Activated CD8-positive, alpha-beta memory T cell treated with anti-CD3 and anti-CD28 coated beads, Interleukin-2, amount 50 U/mL, for 1 hour (primary cell): Measurements from ENCODE around the gene GNG7.
"Not testable (repeated sequence)": the region's sequence is repeated elsewhere in the genome, so short reads cannot be mapped to it uniquely, and the experiment has no call there.

Experiments
- DNase-seq: peaks from one replicate; pipeline ENCODE4 v3.0.0-alpha.2; 2020; ENCODE audit errors: extremely low read depth

The GNG7 gene

DNA sequence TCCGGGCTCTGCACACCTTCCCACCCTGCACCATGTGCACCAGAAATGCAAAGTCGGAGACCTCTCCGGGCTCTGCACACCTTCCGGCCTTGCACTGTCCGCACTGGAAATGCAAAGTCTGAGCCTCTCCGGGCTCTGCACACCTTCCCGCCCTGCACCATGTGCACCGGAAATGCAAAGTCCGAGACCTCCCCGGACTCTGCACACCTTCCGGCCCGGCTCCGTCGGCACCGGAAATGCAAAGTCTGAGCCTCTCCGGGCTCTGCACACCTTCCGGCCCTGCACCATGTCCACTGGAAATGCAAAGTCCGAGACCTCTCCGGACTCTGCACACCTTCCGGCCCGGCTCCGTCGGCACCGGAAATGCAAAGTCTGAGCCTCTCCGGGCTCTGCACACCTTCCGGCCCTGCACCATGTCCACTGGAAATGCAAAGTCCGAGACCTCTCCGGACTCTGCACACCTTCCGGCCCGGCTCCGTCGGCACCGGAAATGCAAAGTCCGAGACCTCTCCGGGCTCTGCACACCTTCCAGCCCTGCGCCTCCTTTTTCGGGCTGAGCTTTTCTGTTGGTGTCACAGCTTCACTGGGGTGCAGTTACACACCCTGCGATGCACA, 59.3 kb downstream of the GNG7 start:
- DNase-seq, result not testable (repeated sequence)

DNA sequence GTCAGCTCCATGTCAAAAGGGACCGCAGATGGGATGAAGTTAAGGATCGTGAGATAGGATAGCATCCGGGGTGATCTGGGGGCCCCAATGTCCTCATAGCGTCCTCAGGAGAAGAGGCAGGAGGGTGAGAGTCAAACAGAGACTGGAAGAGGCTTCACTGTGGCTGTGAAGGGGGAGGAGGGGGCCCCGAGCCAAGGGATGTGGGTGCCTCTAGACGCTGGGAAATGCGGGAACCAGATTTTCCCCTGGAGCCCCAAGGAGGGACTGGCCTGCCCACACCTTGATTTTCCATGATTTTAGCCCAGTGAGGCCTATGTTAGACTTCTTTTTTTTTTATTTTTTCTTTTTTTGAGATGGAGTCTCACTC, 61.2 kb downstream of the GNG7 start:
- no peak for DNase-seq

DNA sequence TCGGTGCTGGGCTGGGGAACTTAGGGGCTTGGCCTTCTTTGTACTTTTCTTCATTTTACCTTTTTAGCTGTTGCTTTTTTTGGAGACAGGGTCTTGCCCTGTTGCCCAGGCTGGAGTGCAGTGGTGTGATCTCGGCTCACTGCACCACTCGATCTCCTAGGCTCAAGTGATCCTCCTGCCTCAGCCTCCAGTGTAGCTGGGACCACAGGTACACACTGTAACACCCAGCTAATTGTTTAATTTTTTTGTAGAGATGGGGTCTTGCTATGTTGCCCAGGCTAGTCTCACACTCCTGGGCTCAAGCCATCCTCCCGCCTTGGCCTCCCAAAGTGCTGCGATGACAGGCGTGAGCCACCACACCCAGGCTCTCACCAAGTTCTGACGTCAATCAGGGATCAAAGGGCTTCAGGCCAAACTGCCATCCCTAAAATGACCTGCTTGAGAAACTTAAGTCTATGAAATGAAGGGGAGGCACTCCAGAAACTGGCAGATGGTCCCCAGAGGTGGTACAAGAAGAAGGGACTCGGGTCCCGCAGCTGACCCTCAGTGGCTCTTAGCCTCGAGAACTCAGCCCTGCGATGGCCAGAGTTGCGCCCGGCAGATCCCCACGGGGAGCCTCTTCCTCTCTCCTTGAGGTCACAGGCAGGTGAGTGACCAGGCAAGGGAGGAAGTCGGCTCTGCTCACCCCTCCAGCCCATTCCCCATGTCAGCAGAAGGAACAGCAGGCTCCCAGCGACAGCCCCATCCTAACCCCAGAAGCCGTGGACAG, 61.7 kb downstream of the GNG7 start:
- no peak for DNase-seq

DNA sequence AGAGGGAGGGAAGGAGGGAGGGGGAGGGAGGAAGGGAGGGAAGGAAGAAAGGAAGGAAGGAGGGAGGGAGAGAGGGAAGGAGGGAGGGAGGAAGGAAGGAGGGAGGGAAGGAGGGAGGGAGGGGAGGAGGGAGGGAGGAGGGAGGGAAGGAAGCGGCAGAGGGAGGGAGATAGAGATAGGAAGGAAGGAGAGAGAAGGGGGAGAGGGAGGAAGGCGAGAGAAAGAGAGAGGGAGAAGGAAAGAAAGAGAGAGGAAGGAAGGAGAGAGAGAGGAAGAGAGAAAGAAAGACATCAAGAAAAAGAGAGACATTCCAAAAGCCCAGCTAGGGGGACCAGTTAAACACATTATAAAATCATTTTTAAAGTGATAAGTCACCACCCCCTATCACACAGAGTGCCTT, 62.5 kb downstream of the GNG7 start:
- no peak for DNase-seq

DNA sequence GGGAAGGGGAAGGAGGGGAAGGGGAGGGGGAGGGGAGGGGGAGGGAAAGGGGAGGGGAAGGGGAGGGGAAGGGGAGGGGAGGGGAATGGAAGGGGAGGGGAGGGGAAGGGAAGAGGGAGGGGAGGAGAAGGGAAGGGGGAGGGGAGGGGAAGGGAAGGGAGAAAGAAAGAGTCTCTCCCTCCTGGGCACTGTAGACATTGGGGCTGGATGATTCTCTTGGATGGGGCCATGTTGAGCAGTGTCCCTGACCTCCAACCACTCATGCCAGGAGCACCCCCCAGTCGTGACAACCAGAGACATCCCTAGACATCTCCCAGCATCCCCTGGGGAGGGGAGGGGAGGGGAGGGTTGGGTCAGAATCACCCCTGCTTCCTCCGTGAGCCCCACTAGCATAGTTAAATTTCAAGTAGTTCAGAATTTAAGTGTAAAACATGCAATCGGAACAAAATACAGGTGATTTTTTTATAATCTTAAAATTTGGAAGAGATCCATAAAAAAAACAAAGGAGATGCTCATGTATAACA, 64.0 kb downstream of the GNG7 start:
- no peak for DNase-seq

DNA sequence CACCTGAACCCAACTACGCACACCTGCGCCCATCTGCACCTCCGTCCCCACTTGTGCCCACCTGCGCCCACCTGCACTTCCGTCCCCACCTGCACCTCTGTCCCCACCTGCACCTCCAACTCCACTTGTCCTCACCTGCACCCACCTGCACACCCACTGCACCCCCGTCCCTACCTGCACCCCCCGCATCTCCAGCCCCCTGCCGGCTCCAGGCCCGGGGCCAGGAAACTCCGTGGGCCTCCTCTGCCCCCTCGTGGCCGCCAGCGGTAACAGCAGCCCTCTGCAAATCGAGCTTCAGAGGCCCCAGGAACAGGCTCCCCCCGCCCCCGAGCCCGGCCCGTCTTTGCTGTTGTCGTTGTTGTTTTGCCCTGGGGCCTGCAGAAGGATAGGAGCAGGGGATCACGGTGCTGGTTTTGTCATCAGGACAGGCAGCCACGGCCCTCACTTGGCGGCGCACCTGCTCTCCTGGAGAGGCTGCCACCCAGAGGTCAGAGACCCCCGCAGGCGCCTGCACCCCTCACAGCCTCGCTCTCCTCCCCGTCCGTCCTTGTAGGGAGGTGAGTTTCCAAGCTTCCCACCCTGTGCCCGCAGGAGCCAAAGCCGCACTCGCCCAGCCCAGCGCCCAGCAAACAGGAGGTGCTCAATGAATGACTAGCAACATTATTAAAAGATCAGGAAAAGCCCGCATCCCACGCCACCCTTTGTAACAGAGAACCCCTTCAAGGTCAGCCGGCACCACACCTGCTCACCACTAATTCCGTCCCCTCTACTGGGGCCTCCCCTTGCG, 65.4 kb downstream of the GNG7 start:
- no peak for DNase-seq

DNA sequence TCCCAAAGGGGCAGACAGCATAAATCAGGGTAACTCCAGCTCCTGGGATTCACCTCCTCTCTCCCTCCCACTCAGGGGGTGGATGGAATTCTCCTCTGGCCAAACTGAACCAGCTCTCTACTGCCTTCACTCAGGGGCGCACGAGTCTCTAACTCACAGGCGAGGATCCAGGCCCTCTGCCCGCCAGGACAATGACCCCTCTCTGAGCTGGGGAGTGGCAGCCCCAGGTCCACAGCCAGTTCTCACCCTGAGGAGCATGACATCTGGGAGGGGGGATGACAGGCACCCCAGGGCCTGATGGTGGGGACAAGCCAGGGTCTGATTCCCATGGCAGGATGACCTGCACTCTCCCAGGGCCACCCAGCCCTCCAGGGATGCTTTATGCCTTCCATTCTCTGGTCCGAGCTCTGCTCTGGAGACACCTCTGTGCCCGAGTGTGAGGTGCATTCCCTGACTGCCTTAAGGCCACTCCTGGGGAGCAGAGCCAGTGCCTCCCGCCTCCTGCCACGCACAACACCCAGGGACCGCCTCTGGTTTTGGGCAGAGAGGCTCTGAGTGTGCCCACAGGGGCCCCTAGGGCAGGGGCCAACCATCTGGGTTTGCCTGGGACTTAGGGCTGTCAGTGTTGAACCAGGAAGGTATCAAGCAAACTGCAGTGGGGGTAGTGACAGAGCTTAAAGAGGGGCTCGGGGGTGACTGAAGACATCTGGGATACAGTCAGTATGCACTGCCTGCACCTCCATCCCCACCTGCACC, 66.2 kb downstream of the GNG7 start:
- no peak for DNase-seq

DNA sequence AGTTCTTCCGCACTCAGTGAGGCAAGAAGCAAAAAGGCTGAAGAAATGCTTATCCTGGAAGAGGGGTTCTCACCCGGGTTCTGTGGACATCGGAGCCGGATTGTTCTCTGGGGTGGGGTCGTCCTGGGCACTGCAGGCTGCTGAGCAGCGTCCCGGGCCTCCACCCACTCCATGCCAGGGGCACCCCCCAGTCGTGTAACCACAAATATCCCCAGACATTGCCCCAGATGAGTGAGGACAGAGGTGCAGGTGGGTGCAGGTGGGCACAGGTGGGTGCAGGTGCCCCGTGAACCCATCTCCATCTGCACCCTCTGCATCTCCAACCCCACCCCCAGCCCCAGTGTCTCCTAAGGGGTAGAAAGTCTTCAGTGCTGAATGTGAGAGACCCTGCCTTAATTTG, 67.5 kb downstream of the GNG7 start:
- no peak for DNase-seq

DNA sequence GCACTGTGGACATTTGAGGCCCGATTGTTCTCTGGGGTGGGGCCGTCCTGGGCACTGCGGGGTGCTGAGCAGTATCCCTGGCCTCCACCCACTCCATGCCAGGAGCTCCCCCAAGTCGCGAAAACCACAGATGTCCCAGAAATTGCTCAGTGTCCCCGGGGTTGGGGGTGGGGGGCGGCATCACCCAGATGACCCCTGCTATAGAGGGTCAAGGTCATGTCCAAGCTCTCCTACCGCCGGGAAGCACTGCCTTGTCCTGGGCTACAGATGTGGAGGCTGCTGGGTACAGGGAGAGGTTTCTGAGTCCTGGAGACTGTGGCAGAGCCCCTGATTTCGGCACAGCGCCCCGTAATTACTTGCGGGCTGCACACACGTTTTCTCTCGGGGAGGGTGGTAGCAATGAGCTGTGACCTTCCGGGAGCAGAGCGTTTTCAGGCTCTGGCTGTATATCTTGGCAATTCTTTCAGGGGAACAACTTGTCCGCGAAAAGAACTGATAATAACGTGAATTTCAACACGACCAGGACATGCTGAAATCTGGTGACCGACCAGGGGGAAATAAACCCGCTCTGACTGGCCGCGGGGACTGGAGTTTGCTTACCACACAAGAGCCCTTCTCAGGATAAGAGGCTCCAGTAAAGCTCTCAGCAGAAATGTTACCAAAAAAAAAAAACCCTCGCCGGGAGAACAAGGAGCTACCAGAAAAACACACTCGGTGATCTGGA, 68.1 kb downstream of the GNG7 start:
- no peak for DNase-seq

DNA sequence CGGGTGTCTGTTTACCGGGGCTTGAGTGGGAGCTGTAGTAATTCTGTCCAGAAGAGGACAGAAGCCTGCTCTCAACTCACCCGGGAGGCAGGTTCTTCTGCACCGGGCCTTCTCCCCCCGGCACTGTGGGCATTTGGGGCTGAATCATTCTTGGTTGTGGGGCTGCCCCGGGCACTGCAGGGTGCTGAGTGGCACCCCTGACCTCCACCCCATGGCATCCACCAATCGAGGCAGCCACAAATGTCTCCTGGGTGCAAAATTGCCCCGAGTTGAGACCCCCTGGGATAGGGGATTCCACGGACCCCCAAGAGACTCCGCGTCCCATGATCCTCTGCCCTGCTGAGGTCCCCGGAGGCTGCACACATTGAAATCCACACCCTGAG, 68.8 kb downstream of the GNG7 start:
- DNase-seq, result no peak

DNA sequence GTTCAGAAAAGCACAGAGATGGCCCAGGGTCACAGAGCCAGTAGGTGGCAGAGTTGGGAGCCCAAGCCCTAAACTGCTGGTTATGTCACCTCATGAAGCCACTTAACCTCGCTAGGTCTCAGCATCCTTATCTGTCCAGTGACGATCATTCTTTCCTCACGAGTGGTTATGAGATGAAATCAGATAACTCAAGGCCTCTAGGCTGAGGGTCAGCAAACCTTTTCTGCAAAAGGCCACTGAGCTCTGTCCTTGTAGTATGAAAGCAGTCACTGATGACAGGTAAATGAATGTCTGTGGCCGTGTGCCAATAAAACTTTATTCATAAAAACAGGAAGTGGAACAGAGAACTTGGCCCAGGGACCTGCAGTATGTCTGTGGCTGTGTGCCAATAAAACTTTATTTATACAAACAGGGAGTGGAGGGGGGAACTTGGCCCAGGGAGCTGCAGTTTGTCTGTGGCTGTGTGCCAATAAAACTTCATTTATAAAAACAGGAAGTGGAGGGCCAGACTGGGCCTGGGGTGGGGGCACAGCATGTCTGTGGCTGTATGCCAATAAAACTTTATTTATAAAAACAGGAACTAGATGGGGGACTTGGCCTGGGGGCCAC, 71.2 kb downstream of the GNG7 start:
- DNase-seq, result no peak

DNA sequence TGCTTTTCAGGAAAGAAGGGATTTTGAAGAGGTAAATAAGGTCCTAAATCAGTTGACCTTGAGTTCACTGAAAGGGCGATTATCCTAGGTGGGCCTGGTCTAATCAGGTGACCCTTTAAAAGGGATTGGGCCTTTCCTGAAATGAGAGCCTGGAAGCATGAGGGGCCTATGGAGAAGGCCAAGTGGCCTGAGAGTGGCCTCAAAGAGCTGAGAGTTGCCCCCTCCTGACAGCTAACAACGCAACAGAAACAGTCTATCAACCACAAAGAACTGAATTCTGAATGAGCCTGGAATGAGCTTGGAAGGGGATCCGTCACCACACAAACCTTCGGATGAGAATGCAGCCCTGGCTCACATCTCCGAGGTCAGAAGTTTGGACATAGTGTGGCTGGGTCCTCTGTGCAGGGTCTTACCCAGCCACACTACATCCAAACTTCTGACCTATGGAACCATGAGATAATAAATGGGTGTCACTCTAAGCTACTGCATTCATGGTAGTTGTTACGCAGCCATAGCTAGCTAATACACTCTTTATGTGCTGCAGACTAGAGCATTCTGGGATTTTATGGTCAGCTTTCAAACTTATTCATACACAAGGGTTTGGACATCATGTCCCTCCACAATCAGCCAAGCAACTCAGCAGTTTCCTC, 72.0 kb downstream of the GNG7 start:
- DNase-seq, result no peak

DNA sequence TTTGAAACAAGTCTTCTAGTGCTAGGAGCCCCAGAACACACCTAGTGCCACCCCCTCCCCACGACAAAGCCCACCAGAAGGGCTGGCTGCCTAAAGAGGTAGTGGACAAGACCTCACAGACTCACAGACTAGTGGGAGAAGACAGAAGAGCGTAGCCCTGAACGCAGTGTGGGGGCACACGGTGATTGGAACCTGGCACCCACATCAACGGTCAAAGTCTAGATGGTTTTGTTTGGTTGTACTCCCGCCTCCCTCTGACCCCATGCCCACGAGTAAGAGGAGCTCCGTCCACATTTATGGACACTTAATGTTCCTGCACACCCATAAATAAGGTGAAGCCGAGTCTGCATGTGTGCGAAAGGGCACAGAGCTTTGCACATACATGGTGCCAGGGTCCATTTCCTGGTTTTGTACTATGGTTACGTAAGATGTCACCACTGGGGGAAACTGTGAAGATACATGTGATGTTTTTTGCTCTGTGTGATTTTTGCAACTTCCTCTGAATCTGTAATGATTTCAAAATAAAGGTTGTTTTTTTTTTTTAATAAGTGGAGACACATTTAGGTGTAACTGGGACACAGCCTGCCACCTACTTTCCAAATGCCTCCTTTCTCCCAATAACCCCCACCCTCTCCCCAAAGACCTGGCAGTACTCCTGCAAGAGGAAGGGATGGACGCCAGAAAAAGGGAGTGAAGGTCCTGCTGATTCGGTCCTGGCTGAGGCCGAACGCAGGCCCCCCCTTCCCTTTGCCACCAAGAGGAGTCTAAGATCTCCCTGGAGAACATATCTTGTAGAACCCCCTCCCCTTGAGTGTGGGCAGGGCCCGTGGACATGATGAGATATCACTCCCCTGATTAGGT, 72.8 kb downstream of the GNG7 start:
- DNase-seq, result no peak

DNA sequence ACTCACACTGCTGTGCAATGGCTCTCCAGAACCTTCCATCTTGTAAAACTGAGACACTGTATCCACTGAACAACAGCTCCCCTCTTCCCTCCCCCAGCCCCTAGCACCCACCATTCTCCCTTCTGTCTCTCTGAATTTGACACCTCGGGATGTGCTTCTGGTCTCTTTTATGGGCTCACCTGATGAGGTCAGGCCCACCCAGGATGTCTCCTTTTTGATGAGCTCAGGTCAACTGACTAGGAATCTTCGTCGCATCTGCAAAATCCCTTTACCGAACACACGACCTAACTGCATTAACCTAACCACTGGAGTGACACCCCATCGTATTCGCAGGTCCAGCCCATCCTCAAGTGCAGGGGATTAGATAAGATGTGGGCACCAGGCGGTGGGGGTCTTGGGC, 73.9 kb downstream of the GNG7 start:
- DNase-seq, result no peak

DNA sequence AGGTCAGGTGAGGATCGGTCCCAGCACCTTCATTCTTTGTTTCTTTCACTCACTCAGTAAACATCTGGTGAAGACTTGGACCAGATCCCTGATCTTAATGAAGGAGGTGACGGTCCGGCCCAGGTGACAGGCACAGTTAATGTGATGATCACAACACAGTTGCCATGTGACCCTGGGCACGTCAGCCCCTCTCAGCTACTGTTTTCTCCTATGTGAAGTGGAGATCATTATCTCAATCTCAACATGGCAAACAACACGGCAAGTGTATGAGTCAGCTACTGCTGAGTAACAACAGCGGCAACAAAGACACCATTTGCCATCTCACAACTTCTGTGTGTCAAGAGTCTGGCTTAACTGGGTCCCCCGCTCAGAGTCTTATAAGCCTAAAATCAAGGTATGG, 74.6 kb downstream of the GNG7 start:
- DNase-seq, result no peak

DNA sequence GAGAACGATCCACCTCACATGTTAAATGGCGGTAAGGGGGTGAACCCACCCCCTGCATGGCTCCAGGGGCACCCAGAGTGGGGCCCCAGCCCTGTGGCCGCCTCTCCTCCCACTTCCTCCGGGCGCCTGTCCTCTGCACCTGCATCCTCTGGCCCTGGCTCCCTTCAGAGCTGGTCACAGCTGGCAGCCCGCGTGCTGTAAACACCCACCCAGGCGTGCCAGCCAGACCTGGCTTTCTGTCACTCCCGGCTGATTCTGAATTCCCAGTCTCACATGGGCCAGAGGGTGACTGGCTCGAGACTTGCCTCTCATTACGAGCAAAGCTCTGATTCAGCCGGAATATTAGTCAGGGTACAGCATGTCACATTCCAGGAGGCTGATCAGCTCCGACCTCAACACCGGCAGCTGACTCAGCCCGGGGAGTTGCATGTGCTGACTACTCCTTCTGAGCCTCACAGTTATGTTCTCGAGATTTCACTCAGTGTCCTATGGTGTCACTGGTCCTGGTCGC, 75.1 kb downstream of the GNG7 start:
- DNase-seq, result no peak

DNA sequence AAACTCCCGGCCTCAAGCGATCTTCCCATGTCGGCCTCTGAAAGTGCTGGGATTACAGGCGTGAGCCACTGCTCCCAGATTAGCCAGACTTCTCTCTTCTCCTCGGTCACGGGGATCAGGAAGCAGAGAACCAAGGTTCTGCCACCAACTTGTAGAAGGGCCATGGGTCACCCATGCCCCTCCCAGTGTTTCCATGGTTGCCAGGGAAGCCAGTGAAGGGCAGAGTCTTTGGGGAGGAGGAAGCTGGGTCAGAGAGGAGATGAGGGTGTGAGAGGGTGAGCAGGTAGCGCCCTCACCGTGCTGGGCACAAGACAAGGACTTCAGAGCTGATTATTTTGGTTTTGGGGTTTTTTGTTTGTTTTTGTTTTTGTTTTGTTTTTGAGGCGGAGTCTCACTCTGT, 77.1 kb downstream of the GNG7 start:
- no peak for DNase-seq

DNA sequence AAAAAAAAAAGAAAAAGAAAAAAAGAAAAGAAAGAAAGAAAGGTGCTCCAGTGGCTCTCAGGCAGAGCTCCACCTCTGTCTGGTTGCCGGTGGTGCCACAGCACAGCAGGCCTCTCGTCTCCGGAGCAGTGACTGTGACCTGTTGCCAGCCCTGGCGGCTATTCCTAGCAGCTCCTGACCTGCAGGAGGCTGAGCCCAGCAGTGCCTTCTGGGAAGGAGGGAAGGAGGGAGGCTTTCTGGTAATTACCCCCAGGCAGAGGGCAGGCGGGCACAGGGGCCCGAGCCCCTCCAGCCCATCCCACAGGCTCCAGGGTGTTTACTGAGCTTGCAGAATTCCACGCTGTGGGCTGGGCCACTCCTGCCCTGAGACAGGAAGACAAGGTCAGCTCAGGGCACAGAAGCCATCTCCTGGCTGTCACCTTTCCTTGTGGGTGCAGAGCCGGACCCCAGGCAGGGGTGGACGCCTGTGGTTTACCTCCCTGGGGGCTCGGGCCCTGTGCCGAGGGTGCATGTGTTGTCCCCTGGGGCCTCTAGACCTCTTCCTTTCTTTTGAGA, 77.9 kb downstream of the GNG7 start:
- no peak for DNase-seq

DNA sequence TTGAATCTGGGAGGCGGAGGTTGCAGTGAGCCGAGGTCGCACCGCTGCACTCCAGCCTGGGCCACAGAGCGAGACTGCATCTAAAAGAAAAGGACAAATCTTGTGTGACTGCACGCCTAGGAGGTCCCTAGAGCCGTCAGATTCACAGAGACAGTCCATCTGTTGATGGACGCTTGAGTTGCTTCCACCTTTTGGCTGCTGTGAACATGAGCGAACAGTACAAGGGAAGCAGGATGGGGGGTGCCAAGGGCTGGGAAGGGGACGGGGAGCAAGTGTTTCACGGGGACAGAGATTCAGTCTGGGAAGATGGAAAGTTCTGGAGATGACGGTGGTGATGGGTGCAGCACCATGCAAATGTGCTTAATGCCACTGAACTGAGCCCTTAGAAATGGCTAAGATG, 78.7 kb downstream of the GNG7 start:
- no peak for DNase-seq
